Spinal cord (tissue), 10 donors: ENCODE data around the gene CAV2. TPM values are rescaled to one million over a fixed set of nuclear protein-coding genes. Genes with fewer than 3 reads are reported as not detected.
A peak's percentile ranks its signal among the peaks of the same experiment; 100 is the strongest.

Experiments used
- DNase-seq, 6 donors: peaks; one replicate each; pipeline versions ENCODE4 v3.0.0 to v3.0.0-alpha.2; 2013 to 2015; ENCODE audit warnings: low spot score in 6 of 6, low read depth in 4 of 6
- H3K27ac ChIP-seq: one replicate; pipeline ENCODE4 v1.5.1; 2013; ENCODE audit warnings: low read depth, low read length, control low read depth
- H3K27me3 ChIP-seq: one replicate; pipeline ENCODE4 v1.6.1; 2013; ENCODE audit warnings: low read length; ENCODE audit not compliant: control insufficient read depth, insufficient read depth
- H3K36me3 ChIP-seq: one replicate; pipeline ENCODE4 v1.6.1; 2013; ENCODE audit warnings: low read length; ENCODE audit not compliant: control insufficient read depth, insufficient read depth
- H3K4me1 ChIP-seq: one replicate; pipeline ENCODE4 v1.6.1; 2013; ENCODE audit warnings: low read length; ENCODE audit not compliant: control insufficient read depth, insufficient read depth
- H3K4me3 ChIP-seq: one replicate; pipeline ENCODE4 v1.5.1; 2013; ENCODE audit warnings: low read depth, low read length, control low read depth
- H3K9me3 ChIP-seq: one replicate; pipeline ENCODE4 v1.6.1; 2013; ENCODE audit warnings: low read length; ENCODE audit not compliant: control insufficient read depth, insufficient read depth
- WGBS: methylation state at CpG from one replicate; pipeline ENCODE4 v1.1.5; 2013; ENCODE audit warnings: missing lambda C conversion rate; ENCODE audit not compliant: insufficient coverage; 5-methylcytosine and 5-hydroxymethylcytosine counted together
- polyA plus RNA-seq, 2 donors: library from polyadenylated mRNA; unstranded; fragments of 120-200 nt; gene quantifications; one replicate each; pipeline ENCODE4 v1.2.1, GENCODE V29; 2013; ENCODE audit not compliant: insufficient read length in 2 of 2
- total RNA-seq, 2 donors: library from RNA; depleted of rRNA in 1 of 2; stranded (reverse); fragments of 120-200 nt in 1 of 2; fragments of >200 nt in 1 of 2; gene quantifications; one replicate each; pipeline versions ENCODE4 v1.2.3 to v1.2.4, GENCODE V29; 2013 to 2014
- donor health status: healthy.

Gene CAV2
- total and polyA plus RNA-seq, 4 donors: 14.3 to 40.6 (median 24.0) TPM

DNA sequence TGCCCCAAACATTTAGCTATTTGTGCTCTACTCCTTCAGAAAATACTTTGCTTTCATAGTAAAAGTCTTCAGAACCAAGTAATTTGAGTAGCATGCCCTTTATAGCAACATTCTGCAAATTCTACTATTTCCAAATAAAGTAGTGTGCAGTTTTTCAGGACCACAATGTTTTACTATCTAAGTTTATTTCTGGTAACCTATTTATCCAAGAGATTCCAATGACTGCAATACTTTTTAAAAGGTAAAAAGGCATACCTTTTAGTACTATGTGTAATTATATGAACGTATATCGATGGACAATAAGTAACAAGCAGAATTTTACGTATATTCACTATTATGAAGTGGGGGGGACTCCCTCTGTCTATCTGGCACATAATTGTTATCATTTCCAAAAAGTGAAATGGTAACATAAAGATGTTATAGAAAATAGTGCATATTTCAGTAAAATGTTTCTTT lies 6.9 kb upstream of the CAV2 start:
- no peak for DNase-seq
- Histone ChIP-seq H3K27ac (no peak overlapping the region), H3K4me1 (no peaks in the 10 kb centered on the region), H3K36me3 (no peaks in the 10 kb centered on the region), H3K27me3 (no peaks in the 10 kb centered on the region), H3K9me3 (no peaks in the 10 kb centered on the region), H3K4me3 (no peak overlapping the region)
- WGBS: no CpG with 5 or more reads among the region's 3 CpGs

DNA sequence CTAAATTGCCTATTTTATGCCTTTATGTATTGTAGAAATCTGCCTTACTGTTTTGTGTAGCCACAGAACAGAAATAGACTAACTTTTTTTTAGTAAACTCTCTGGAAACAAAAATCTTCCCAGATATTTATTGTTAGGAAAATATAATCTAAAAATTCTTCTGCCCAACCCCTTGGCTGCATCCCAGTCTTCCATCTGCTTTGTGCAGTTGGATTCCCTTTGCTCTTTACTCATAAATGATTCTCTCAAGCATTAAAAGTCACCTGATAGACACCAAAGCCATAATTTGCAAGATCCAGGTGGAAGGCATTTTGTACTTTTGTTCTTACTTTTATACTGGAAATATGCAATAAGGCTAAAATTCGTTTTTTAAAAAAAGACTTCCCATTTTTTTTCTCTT lies 6.1 kb upstream of the CAV2 start:
- no CpG with 5 or more reads among the region's 1 CpG for WGBS
- Histone ChIP-seq H3K4me3 (no peak overlapping the region), H3K27me3 (no peaks in the 10 kb centered on the region), H3K4me1 (no peaks in the 10 kb centered on the region), H3K36me3 (no peaks in the 10 kb centered on the region), H3K9me3 (no peaks in the 10 kb centered on the region), H3K27ac (no peak overlapping the region)
- DNase-seq: no peak

DNA sequence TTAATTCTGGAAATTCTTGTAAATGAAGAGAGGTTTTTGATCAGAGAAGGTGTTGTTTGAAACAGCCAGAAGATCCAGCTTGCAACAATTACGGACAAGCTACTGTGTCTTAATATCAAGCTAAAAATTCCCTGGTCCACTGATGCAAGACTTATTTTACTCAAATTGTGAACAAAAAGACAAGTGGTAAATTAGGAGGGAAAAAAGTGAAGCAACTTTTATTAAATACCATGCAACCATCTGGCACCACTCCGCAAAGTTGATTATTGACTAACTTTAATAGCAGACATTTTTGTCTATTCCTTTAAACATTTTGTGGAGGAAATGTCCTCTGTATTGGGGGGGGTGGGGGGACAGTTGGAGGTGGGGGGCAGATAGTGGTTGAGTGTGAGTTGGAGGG lies 5.1 kb upstream of the CAV2 start:
- WGBS: no CpG with 5 or more reads among the region's 2 CpGs
- Histone ChIP-seq H3K4me1 (peaks cover 3% of the 10 kb centered on the region), H3K4me3 (no peak overlapping the region), H3K9me3 (no peaks in the 10 kb centered on the region), H3K27ac (no peak overlapping the region), H3K27me3 (no peaks in the 10 kb centered on the region), H3K36me3 (no peaks in the 10 kb centered on the region)
- no peak for DNase-seq

DNA sequence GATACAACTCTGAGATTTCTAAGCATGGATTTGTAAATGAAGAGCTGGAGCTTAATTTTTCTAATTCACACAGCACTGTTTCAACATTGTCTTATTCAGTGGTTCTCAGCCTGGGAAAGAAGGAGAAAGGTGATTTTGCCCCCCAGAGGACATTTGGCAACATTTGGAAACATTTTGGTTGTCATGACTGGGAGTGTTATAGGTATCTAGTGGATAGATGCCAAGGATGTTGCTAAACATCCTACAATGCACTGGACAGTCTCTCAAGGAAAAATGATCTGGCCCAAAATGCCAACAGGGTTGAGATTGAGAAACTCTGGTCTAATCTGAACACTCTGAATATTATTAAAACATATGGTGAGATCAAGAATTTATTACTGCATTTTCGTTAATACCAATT lies 3.8 kb upstream of the CAV2 start:
- no peak for DNase-seq
- Histone ChIP-seq H3K9me3 (no peaks in the 10 kb centered on the region), H3K36me3 (no peaks in the 10 kb centered on the region), H3K27ac (no peak overlapping the region), H3K27me3 (peaks cover 11% of the 10 kb centered on the region), H3K4me1 (peaks cover 14% of the 10 kb centered on the region), H3K4me3 (no peak overlapping the region)
- no CpG with 5 or more reads among the region's 1 CpG for WGBS

DNA sequence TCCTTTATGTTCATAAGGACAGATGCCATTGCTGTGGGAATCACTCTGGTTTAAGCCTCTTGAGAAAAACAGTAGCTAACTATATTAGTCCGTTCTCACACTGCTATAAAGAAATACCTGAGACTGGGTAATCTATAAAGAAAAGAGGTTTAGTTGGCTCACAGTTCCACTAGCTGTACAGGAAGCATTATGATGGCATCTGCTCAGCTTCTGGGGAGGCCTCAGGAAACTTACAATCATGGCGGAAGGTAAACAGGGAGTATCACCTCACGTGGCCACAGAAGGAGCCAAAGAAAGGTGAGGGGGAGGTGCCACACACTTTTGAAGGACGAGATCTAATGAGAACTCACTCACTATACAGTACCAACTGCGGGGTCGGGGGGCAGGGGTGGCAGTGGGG lies 2.9 kb upstream of the CAV2 start:
- H3K27ac ChIP-seq: no peak overlapping the region
- H3K27me3 ChIP-seq: peaks cover 12% of the 10 kb centered on the region
- no peak overlapping the region for H3K4me3 ChIP-seq
- no peak for DNase-seq
- no peaks in the 10 kb centered on the region for H3K36me3 ChIP-seq
- peaks cover 14% of the 10 kb centered on the region for H3K4me1 ChIP-seq
- 100% methylated on average over 1 of the region's 6 CpGs for WGBS
- H3K9me3 ChIP-seq: no peaks in the 10 kb centered on the region

DNA sequence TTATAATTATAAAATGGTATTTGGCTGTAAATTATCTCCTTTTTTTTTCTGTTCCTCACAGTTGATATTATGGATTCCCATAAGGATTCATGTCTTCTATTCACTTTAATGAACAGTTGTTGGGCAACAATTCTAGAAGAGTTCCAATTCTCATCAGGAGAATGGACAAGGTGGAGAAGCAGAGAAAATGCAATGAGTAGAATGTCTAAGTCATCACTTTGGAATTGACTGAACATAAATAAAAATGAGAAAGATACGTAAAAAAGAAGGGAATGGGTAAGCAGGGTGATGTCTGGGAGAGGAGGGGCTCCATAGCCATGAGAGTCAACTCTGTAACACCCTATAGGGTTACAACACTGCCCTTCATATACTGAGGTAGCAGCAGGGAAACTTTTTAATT lies 1.8 kb upstream of the CAV2 start:
- H3K4me1 ChIP-seq: peaks cover 14% of the 10 kb centered on the region
- no CpG with 5 or more reads among the region's 1 CpG for WGBS
- DNase-seq: no peak
- H3K9me3 ChIP-seq: no peaks in the 10 kb centered on the region
- H3K27me3 ChIP-seq: peaks cover 15% of the 10 kb centered on the region
- H3K4me3 ChIP-seq: no peak overlapping the region
- no peaks in the 10 kb centered on the region for H3K36me3 ChIP-seq
- H3K27ac ChIP-seq: no peak overlapping the region

DNA sequence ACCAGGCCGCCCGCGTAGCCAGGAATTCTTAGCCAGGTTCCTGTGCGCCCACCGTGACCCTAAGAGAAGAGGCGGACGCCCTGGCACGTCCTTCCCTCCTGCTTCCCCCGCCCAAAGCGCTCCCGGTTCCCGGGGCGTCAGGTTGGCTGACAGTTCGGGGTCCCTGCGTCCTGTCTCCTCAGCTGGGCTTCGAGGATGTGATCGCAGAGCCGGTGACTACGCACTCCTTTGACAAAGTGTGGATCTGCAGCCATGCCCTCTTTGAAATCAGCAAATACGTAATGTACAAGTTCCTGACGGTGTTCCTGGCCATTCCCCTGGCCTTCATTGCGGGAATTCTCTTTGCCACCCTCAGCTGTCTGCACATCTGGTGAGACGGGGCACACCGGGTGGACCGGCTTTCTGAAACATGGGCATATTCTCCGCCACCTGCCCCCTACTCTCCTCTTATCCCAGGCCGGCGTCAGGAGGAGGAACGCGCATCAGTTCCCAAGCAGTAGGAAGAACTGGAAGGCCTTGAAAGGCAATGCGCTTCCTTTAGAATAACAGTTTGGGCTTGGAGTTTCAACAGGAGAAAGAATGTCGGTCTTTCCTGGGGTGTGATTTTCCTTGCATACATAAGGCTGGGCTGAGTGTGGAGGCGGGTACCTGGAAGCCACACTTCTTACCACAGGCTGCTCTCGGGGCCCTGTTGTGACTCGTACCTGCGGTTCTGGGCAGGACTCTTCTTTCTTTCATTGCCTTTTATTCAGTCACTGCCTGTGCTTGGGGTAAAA lies 728 bp downstream of the CAV2 start:
- peaks cover 15% of the 10 kb centered on the region for H3K27me3 ChIP-seq
- peak in 3 of 6 donors; percentile 36 to 62 (median 51) for DNase-seq
- H3K36me3 ChIP-seq: no peaks in the 10 kb centered on the region
- H3K9me3 ChIP-seq: no peaks in the 10 kb centered on the region
- 4% methylated on average over 30 of the region's 36 CpGs for WGBS
- peak overlapping the region; percentile 65 for H3K4me3 ChIP-seq
- H3K27ac ChIP-seq: peak overlapping the region; percentile 50
- peaks cover 14% of the 10 kb centered on the region for H3K4me1 ChIP-seq

DNA sequence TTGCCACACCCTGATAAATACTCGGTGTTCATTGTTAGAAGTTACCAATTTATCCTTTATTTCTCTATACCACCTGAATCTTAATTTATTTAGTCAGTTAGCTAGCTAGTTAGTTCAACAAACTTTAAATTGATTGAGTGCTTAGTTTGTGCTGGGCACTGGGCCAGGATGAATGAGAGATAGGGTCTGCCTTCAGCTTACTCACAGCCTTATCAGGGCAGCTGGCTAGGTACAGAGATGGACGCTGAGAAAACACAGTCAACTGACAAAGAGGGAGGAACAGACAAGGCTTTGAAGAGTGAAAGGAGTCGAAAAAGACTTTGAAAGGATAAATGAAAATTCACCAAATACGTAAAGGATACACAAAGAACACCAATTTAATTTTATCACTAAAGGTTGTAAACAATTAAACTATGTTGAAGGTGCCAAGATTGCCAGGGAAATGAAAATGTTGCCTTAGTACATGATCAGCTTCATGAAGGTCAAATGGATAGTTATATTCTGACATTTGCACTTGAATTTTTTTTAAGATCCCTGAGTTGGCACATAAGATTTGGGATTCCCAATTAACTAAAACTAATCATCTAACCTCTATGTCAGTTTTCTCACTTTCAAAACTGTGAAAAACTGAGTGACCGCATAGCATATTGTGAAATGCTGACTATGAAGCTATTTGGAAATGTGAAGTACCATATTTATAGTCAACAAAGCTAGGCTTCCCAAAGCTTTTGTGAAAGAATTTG lies 2.1 kb downstream of the CAV2 start:
- Histone ChIP-seq H3K4me1 (peaks cover 14% of the 10 kb centered on the region), H3K27me3 (peaks cover 15% of the 10 kb centered on the region), H3K36me3 (no peaks in the 10 kb centered on the region), H3K27ac (no peak overlapping the region), H3K4me3 (no peak overlapping the region), H3K9me3 (no peaks in the 10 kb centered on the region)
- DNase-seq: no peak
- WGBS: no CpG with 5 or more reads among the region's 5 CpGs

DNA sequence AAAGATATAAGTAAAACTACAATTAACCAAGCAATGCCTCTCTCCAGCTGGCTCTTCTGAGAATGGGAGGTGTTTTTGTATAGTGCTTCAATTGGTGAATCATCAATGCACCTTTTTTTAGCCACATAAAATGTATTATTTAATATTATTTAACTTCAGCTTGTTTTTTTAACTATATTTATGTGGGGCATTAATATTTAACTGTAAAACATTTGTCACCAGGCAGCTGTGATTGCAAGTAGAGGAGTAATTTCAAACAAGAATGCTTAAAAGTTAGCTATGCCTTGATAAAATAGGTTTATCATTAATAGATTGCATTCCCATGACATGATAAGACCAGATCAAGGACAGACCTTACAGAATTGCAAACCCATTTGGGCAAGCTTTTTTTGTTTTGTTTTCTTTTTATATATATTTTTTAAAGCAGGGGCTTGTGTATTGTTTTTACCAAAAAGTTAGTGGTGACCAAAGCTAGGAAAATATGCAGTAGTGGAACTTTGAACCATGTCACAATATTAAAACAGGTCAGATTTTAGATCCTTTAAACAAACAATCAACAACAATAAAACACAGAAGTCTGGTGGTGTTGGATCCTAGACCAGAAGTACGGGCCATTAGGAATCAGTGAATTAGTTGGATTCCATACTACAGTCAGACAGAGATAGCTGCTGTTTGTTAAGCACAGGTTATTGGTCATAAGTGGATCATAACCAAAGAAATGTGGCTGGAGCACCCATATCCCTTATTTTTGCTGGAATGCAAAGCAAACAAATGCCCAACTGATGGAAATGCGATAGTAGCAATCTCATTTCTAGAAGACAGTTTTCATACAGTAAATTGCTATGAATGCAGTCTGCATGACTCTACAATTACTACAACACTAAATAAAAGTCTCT lies 2.9 kb downstream of the CAV2 start:
- no peak overlapping the region for H3K27ac ChIP-seq
- no peak for DNase-seq
- H3K27me3 ChIP-seq: peaks cover 15% of the 10 kb centered on the region
- no CpG with 5 or more reads among the region's 2 CpGs for WGBS
- H3K4me3 ChIP-seq: no peak overlapping the region
- H3K4me1 ChIP-seq: peaks cover 14% of the 10 kb centered on the region
- H3K9me3 ChIP-seq: no peaks in the 10 kb centered on the region
- H3K36me3 ChIP-seq: no peaks in the 10 kb centered on the region
